ENCODE results near the gene ITGA11. TPM values are rescaled to one million over a fixed set of nuclear protein-coding genes. Genes with fewer than 3 reads are reported as not detected.

ITGA11 gene
- total and polyA plus RNA-seq, 2 of the 13 experiments (the other 11 are each of a cell fraction or from before 2014, with no cell fraction given): not detected

DNA sequence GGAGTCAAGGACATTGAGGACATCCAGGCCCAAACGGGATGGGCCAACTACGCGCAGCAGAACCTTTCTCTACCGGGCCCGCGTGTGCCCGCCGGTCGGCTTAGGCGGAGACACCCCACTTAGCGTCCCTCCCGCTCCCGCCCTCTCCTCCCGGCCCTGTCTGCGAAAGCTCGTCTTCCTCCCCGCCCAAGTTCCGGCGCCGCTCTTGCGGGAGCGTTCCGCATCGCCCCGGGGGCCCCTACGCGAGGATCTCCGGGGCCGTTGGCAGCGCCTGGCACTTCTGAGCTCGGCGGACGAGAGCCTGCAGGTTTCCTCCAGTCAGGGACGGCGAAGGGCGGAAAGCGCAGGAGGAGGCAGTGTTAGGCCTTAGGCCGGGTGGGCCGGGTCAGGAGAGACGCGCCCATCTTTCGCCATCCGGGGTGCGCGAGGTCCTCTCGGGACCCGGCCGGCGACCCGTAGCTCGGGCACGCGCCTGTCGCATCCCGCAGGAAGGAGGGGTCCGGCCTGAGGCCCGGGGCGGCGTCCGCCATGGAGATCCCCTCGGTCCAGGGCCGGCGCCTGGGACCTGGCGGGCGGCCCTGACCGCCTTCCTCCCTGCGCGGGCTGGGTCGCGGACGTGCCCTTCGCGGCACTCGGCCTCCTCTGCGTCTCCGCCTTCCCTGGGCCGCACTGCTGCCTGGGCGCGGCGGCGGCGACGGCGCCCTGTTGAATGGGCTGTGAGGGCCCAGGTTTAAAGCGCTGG is 154.2 kb downstream of the ITGA11 start, which contains the start of gene FEM1B (continued):
- TF ChIP-seq ZNF382 (CRISPR knock-in tag; IDR thresholded peaks at IDR 0.05; ENCODE audit: borderline replicate concordance): no peak
- 0 out of 2 replicates have a peak, but pooled peaks have one; percentile 56 for TF ChIP-seq TBP (CRISPR knock-in tag; IDR thresholded peaks at IDR 0.05)
- no peak for TF ChIP-seq KDM6A (CRISPR knock-in tag; IDR thresholded peaks at IDR 0.05; ENCODE audit: low read depth)
- TF ChIP-seq ZNF800 (CRISPR knock-in tag; IDR thresholded peaks at IDR 0.05): peak; percentile 70; the same call in 1 of the 2 replicates
- TF ChIP-seq SP4 (CRISPR knock-in tag; IDR thresholded peaks at IDR 0.05): peak; percentile 87
- 0 out of 2 replicates have a peak, but pooled peaks have one; percentile 51 for TF ChIP-seq CREB3 (CRISPR knock-in tag; IDR thresholded peaks at IDR 0.05)
- peak; percentile 22 for TF ChIP-seq FOSL2 (CRISPR knock-in tag; IDR thresholded peaks at IDR 0.05)
- TF ChIP-seq CCDC6 (CRISPR knock-in tag; IDR thresholded peaks at IDR 0.05): peak; percentile 80; the same call in 1 of the 2 replicates
- peak; percentile 88 for TF ChIP-seq MEF2D (CRISPR knock-in tag; IDR thresholded peaks at IDR 0.05)
- TF ChIP-seq, protein P1, sequence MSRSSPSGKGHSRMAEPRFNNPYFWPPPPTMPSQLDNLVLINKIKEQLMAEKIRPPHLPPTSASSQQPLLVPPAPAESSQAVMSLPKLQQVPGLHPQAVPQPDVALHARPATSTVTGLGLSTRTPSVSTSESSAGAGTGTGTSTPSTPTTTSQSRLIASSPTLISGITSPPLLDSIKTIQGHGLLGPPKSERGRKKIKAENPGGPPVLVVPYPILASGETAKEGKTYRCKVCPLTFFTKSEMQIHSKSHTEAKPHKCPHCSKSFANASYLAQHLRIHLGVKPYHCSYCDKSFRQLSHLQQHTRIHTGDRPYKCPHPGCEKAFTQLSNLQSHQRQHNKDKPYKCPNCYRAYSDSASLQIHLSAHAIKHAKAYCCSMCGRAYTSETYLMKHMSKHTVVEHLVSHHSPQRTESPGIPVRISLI (CRISPR knock-in tag; IDR thresholded peaks at IDR 0.05; ENCODE audit: borderline replicate concordance): peak; percentile 74; the same call in 1 of the 2 replicates
- TF ChIP-seq HOXD1 (CRISPR knock-in tag; IDR thresholded peaks at IDR 0.05): peak; percentile 95
- TF ChIP-seq NCOR1 (IDR thresholded peaks at IDR 0.05; ENCODE audit: borderline replicate concordance, low read length): 0 out of 2 replicates have a peak, but pooled peaks have one; percentile 61
- TF ChIP-seq SNRNP70 (IDR thresholded peaks at IDR 0.05; ENCODE audit: low read depth, low read length): no peak
- no peak for TF ChIP-seq HMGA1 (CRISPR knock-in tag; conservative IDR thresholded peaks at IDR 0.05)
- TF ChIP-seq FOXP1 (IDR thresholded peaks at IDR 0.05): no peak
- TF ChIP-seq FOXP1 (CRISPR knock-in tag; IDR thresholded peaks at IDR 0.05): 0 out of 2 replicates have a peak, but pooled peaks have one; percentile 32
- TF ChIP-seq, protein P2, sequence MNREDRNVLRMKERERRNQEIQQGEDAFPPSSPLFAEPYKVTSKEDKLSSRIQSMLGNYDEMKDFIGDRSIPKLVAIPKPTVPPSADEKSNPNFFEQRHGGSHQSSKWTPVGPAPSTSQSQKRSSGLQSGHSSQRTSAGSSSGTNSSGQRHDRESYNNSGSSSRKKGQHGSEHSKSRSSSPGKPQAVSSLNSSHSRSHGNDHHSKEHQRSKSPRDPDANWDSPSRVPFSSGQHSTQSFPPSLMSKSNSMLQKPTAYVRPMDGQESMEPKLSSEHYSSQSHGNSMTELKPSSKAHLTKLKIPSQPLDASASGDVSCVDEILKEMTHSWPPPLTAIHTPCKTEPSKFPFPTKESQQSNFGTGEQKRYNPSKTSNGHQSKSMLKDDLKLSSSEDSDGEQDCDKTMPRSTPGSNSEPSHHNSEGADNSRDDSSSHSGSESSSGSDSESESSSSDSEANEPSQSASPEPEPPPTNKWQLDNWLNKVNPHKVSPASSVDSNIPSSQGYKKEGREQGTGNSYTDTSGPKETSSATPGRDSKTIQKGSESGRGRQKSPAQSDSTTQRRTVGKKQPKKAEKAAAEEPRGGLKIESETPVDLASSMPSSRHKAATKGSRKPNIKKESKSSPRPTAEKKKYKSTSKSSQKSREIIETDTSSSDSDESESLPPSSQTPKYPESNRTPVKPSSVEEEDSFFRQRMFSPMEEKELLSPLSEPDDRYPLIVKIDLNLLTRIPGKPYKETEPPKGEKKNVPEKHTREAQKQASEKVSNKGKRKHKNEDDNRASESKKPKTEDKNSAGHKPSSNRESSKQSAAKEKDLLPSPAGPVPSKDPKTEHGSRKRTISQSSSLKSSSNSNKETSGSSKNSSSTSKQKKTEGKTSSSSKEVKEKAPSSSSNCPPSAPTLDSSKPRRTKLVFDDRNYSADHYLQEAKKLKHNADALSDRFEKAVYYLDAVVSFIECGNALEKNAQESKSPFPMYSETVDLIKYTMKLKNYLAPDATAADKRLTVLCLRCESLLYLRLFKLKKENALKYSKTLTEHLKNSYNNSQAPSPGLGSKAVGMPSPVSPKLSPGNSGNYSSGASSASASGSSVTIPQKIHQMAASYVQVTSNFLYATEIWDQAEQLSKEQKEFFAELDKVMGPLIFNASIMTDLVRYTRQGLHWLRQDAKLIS (CRISPR knock-in tag; IDR thresholded peaks at IDR 0.05): 0 out of 2 replicates have a peak, but pooled peaks have one; percentile 53
- peak; percentile 40; the same call in 1 of the 2 replicates for TF ChIP-seq REPIN1 (CRISPR knock-in tag; IDR thresholded peaks at IDR 0.05; ENCODE audit: borderline replicate concordance, low read depth)
- TF ChIP-seq, protein P3, sequence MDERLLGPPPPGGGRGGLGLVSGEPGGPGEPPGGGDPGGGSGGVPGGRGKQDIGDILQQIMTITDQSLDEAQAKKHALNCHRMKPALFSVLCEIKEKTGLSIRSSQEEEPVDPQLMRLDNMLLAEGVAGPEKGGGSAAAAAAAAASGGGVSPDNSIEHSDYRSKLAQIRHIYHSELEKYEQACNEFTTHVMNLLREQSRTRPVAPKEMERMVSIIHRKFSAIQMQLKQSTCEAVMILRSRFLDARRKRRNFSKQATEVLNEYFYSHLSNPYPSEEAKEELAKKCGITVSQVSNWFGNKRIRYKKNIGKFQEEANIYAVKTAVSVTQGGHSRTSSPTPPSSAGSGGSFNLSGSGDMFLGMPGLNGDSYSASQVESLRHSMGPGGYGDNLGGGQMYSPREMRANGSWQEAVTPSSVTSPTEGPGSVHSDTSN (CRISPR knock-in tag; IDR thresholded peaks at IDR 0.05): no peak
